Measurements from ENCODE around the gene LUZP4.
"Not testable (repeated sequence)": the region's sequence is repeated elsewhere in the genome, so short reads cannot be mapped to it uniquely, and the experiment has no call there.

The LUZP4 gene

GRCh38 chrX:115289465-115289864 lies at the start of gene LUZP4:
Gene LUZP4, plus strand, starts transcription at chrX:115289715. Its CDS starts 45 bp downstream, at chrX:115289760.
- no peak for DNase-seq (ENCODE audit: low read depth)

GRCh38 chrX:115251458-115252233 lies 37.9 kb upstream of the LUZP4 start:
- no peak for DNase-seq (ENCODE audit: low read depth)

- no peak for DNase-seq (ENCODE audit: low read depth)
Measured at GRCh38 chrX:115255003-115255402, 34.5 kb upstream of the LUZP4 start.

GRCh38 chrX:115257711-115258110 lies 31.8 kb upstream of the LUZP4 start:
- DNase-seq (ENCODE audit: low read depth) = no peak

- no peak for DNase-seq (ENCODE audit: low read depth)
Measured at GRCh38 chrX:115259238-115259875, 30.2 kb upstream of the LUZP4 start.

- no peak for DNase-seq (ENCODE audit: low read depth)
Measured at GRCh38 chrX:115260330-115260729, 29.2 kb upstream of the LUZP4 start.

GRCh38 chrX:115261148-115261547 lies 28.4 kb upstream of the LUZP4 start:
- DNase-seq (ENCODE audit: low read depth) = no peak

GRCh38 chrX:115264009-115264408 lies 25.5 kb upstream of the LUZP4 start:
- DNase-seq (ENCODE audit: low read depth) = no peak

- no peak for DNase-seq (ENCODE audit: low read depth)
Measured at GRCh38 chrX:115266300-115266699, 23.2 kb upstream of the LUZP4 start.

GRCh38 chrX:115268421-115268820 lies 21.1 kb upstream of the LUZP4 start:
- DNase-seq (ENCODE audit: low read depth) = no peak

- DNase-seq (ENCODE audit: low read depth) = no peak
Measured at GRCh38 chrX:115269051-115269683, 20.3 kb upstream of the LUZP4 start.

- no peak for DNase-seq (ENCODE audit: low read depth)
Measured at GRCh38 chrX:115284877-115285276, 4.6 kb upstream of the LUZP4 start.

GRCh38 chrX:115297189-115297588 lies 7.7 kb downstream of the LUZP4 start:
- no peak for DNase-seq (ENCODE audit: low read depth)

- DNase-seq (ENCODE audit: low read depth) = no peak
Measured at GRCh38 chrX:115311139-115311538, 21.6 kb downstream of the LUZP4 start.

- no peak for DNase-seq (ENCODE audit: low read depth)
Measured at GRCh38 chrX:115311601-115312001, 22.1 kb downstream of the LUZP4 start.

- no peak for DNase-seq (ENCODE audit: low read depth)
Measured at GRCh38 chrX:115318139-115318538, 28.6 kb downstream of the LUZP4 start.

- no peak for DNase-seq (ENCODE audit: low read depth)
Measured at GRCh38 chrX:115322375-115322774, 32.9 kb downstream of the LUZP4 start.

GRCh38 chrX:115324194-115324593 lies 34.7 kb downstream of the LUZP4 start:
- no peak for DNase-seq (ENCODE audit: low read depth)

GRCh38 chrX:115329282-115329681 lies 39.8 kb downstream of the LUZP4 start:
- not testable (repeated sequence) for DNase-seq (ENCODE audit: low read depth)

- no peak for DNase-seq (ENCODE audit: low read depth)
Measured at GRCh38 chrX:115330498-115331168, 41.1 kb downstream of the LUZP4 start.

GRCh38 chrX:115332832-115333231 lies 43.3 kb downstream of the LUZP4 start:
- no peak for DNase-seq (ENCODE audit: low read depth)

- no peak for DNase-seq (ENCODE audit: low read depth)
Measured at GRCh38 chrX:115333446-115333845, 43.9 kb downstream of the LUZP4 start.
